Fibroblast of skin of back (primary cell): ENCODE data around the gene TOR1B.
A peak's percentile ranks its signal among the peaks of the same experiment; 100 is the strongest.
"Not testable (repeated sequence)": the region's sequence is repeated elsewhere in the genome, so short reads cannot be mapped to it uniquely, and the experiment has no call there.

Experiments used
- DNase-seq: peaks from one replicate; pipeline ENCODE4 v3.0.0-alpha.2; 2013

The TOR1B gene

GRCh38 chr9:129776938-129777768 is 25.8 kb upstream of the TOR1B start:
- peak; percentile 99 for DNase-seq

- no peak for DNase-seq
Observed at GRCh38 chr9:129777769-129778130, 25.2 kb upstream of the TOR1B start.

- no peak for DNase-seq
Observed at GRCh38 chr9:129778469-129778868, 24.5 kb upstream of the TOR1B start.

- no peak for DNase-seq
Observed at GRCh38 chr9:129779560-129780190, 23.3 kb upstream of the TOR1B start.

- DNase-seq = no peak
Observed at GRCh38 chr9:129781131-129781530, 21.9 kb upstream of the TOR1B start.

- DNase-seq = peak; percentile 65
Observed at GRCh38 chr9:129781981-129782380, 21.0 kb upstream of the TOR1B start.

- peak; percentile 67 for DNase-seq
Observed at GRCh38 chr9:129783516-129784361, 19.2 kb upstream of the TOR1B start.

GRCh38 chr9:129784970-129785369 is 18.0 kb upstream of the TOR1B start:
- not testable (repeated sequence) for DNase-seq

GRCh38 chr9:129785866-129786265 is 17.1 kb upstream of the TOR1B start:
- no peak for DNase-seq

- DNase-seq = no peak
Observed at GRCh38 chr9:129786481-129786880, 16.5 kb upstream of the TOR1B start.

GRCh38 chr9:129794549-129794948 is 8.4 kb upstream of the TOR1B start:
- no peak for DNase-seq

GRCh38 chr9:129796029-129796428 is 7.0 kb upstream of the TOR1B start:
- not testable (repeated sequence) for DNase-seq

- no peak for DNase-seq
Observed at GRCh38 chr9:129798973-129799372, 4.0 kb upstream of the TOR1B start.

GRCh38 chr9:129801504-129801903 is 1.5 kb upstream of the TOR1B start:
- no peak for DNase-seq

GRCh38 chr9:129803676-129804060 is 684 bp downstream of the TOR1B start:
- no peak for DNase-seq

- DNase-seq = no peak
Observed at GRCh38 chr9:129806061-129806460, 3.1 kb downstream of the TOR1B start.

- DNase-seq = no peak
Observed at GRCh38 chr9:129809346-129809745, 6.4 kb downstream of the TOR1B start.

GRCh38 chr9:129810116-129810515 is 7.1 kb downstream of the TOR1B start:
- DNase-seq = no peak

GRCh38 chr9:129810788-129811187 is 7.8 kb downstream of the TOR1B start:
- no peak for DNase-seq

GRCh38 chr9:129811967-129812363 is 9.0 kb downstream of the TOR1B start:
- no peak for DNase-seq

GRCh38 chr9:129812385-129812784 is 9.4 kb downstream of the TOR1B start:
- no peak for DNase-seq

GRCh38 chr9:129813661-129814060 is 10.7 kb downstream of the TOR1B start:
- DNase-seq = no peak
